ENCODE data around the gene TTLL1. TPM values are rescaled to one million over a fixed set of nuclear protein-coding genes. Genes with fewer than 3 reads are reported as not detected.
"Not testable (repeated sequence)": the region's sequence is repeated elsewhere in the genome, so short reads cannot be mapped to it uniquely, and the experiment has no call there.

The TTLL1 gene
- total RNA-seq, 2 experiments from 2014 or later = 9.1 to 10.7 TPM

- ATAC-seq (ENCODE audit: low read depth) (no peak), DNase-seq (no peak)
- Mint-ChIP-seq H3K9me3 (no peaks in the 10 kb centered on the region), H3K4me3 (no peak overlapping the region), H3K4me1 (peaks cover 3% of the 10 kb centered on the region), H3K27me3 (no peaks in the 10 kb centered on the region), H3K27ac (no peak overlapping the region), H3K36me3 (no peaks in the 10 kb centered on the region)
- POLR2A ChIA-PET = no interaction called here
These were observed 52.8 kb downstream of the TTLL1 start for GRCh38 chr22:43036282-43036829.

GRCh38 chr22:43035250-43035649 lies 53.9 kb downstream of the TTLL1 start:
- DNase-seq (no peak), ATAC-seq (ENCODE audit: low read depth) (no peak)
- H3K4me1 Mint-ChIP-seq = peaks cover 3% of the 10 kb centered on the region
- no peaks in the 10 kb centered on the region for H3K36me3 Mint-ChIP-seq
- H3K27me3 Mint-ChIP-seq = no peaks in the 10 kb centered on the region
- H3K9me3 Mint-ChIP-seq = no peaks in the 10 kb centered on the region
- no peak overlapping the region for H3K4me3 Mint-ChIP-seq
- POLR2A ChIA-PET = no interaction called here
- no peak overlapping the region for H3K27ac Mint-ChIP-seq

- no peak overlapping the region for H3K27ac Mint-ChIP-seq
- H3K4me1 Mint-ChIP-seq = peaks cover 3% of the 10 kb centered on the region
- H3K4me3 Mint-ChIP-seq = no peak overlapping the region
- DNase-seq (no peak), ATAC-seq (ENCODE audit: low read depth) (no peak)
- no peaks in the 10 kb centered on the region for H3K36me3 Mint-ChIP-seq
- POLR2A ChIA-PET = no interaction called here
- H3K9me3 Mint-ChIP-seq = no peaks in the 10 kb centered on the region
- H3K27me3 Mint-ChIP-seq = no peaks in the 10 kb centered on the region
These were observed 57.6 kb downstream of the TTLL1 start for GRCh38 chr22:43031617-43032016.

- H3K9me3 Mint-ChIP-seq = no peaks in the 10 kb centered on the region
- peaks cover 19% of the 10 kb centered on the region for H3K4me1 Mint-ChIP-seq
- POLR2A ChIA-PET = no interaction called here
- ATAC-seq (ENCODE audit: low read depth) (no peak), DNase-seq (no peak)
- no peaks in the 10 kb centered on the region for H3K36me3 Mint-ChIP-seq
- peaks cover 3% of the 10 kb centered on the region for H3K27me3 Mint-ChIP-seq
- no peak overlapping the region for H3K4me3 Mint-ChIP-seq
- no peak overlapping the region for H3K27ac Mint-ChIP-seq
These were observed 70.6 kb downstream of the TTLL1 start for GRCh38 chr22:43018615-43019014.

DNA sequence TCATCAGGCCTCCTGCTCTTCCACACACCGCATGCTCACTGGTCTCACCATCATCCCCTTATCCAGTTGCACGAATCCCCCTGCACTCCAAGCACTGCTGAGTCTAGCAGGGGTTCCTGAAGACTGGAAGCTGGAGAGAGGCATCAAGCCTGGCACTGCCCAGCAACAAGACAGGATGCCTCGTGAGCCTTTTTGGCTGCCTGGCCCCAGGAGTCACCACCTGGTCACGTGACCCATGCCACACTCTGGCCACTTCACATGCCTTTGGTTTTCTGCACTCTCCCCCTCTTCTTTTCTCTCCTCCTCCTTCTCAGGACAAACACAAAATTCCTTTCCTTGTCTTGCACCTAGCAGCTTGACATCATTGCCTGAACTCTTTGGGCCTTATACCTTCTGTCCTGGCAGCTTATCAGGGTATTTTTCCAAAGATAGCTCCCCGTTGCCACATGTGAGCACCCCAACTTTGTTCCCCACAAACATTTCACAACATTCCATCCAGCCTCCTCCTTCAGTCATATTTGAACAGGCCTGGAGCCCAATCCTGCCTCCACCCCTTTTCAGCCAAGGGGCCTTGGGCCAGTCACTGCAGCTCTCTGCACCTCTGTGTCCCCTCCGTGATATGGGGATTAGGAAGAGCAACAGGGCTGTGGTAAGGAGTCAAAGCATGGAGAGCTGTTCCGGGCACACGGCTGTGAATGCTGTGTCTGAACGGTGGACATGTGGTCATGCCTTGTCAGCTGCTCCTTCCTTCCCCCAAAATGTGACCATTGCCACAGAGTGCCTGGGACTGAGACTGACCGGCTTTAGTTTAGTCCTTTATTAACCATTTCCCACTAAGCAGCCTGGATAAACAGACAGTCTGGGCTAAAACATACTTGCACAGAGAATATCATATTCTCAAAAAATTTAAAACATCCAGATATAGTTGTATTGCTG lies 71.4 kb downstream of the TTLL1 start:
- H3K27ac Mint-ChIP-seq = no peak overlapping the region
- H3K4me1 Mint-ChIP-seq = peaks cover 27% of the 10 kb centered on the region
- H3K36me3 Mint-ChIP-seq = no peaks in the 10 kb centered on the region
- peaks cover 3% of the 10 kb centered on the region for H3K27me3 Mint-ChIP-seq
- no peak for ATAC-seq (ENCODE audit: low read depth)
- no peak overlapping the region for H3K4me3 Mint-ChIP-seq
- POLR2A ChIA-PET = no interaction called here
- no peak for DNase-seq
- H3K9me3 Mint-ChIP-seq = no peaks in the 10 kb centered on the region

DNA sequence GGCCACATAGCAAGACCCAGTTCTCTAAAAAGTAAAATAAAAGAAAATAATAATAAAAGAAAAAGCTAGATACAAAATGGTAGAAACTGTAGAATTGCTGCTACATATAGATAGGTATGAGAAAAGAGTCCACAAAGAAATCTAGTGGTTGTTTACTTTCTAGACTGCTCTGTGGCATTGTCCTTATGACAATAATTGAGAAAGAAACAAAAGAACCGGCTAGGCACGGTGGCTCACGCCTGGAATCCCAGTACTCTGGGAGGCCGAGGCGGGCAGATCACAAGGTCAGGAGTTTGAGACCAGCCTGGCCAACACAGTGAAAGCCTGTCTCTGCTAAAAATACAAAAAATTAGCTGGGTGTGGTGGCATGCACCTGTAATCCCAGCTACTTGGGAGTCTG lies 73.0 kb downstream of the TTLL1 start:
- H3K27me3 Mint-ChIP-seq; DNase-seq; ATAC-seq (ENCODE audit: low read depth); POLR2A ChIA-PET; H3K9me3 Mint-ChIP-seq; H3K27ac Mint-ChIP-seq; H3K36me3 Mint-ChIP-seq; H3K4me3 Mint-ChIP-seq: not testable (repeated sequence)
- H3K4me1 Mint-ChIP-seq = peaks cover 27% of the 10 kb centered on the region

DNA sequence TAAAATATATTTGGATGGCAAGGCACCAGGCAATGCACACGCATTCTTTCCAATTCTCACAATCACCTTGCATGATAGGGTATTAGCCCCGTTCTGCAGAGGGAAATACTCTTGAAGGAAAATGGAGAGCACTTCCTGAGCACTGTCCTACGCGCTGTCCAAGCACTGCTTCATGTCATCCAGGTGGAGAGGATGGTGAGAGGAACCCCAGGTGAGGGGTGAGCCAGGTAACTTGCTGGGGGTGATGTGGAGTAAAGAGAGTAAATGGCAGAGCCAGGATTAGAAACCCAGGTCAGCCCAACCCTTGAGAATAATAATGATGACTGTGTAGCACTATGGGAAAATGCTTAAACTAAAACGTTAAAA lies 73.5 kb downstream of the TTLL1 start:
- Mint-ChIP-seq H3K4me3 (peak overlapping the region; percentile 90), H3K27ac (peak overlapping the region; percentile 83), H3K9me3 (no peaks in the 10 kb centered on the region), H3K36me3 (no peaks in the 10 kb centered on the region), H3K4me1 (peaks cover 27% of the 10 kb centered on the region), H3K27me3 (peaks cover 3% of the 10 kb centered on the region)
- POLR2A ChIA-PET = interaction anchor here (0.6 to 2.2 kb wide), 7 partner anchors 11 to 172 kb away, joined by 3 to 9 read pairs (median 4); no protein-coding TSS in a partner anchor
- ATAC-seq (ENCODE audit: low read depth) = no peak
- no peak for DNase-seq

DNA sequence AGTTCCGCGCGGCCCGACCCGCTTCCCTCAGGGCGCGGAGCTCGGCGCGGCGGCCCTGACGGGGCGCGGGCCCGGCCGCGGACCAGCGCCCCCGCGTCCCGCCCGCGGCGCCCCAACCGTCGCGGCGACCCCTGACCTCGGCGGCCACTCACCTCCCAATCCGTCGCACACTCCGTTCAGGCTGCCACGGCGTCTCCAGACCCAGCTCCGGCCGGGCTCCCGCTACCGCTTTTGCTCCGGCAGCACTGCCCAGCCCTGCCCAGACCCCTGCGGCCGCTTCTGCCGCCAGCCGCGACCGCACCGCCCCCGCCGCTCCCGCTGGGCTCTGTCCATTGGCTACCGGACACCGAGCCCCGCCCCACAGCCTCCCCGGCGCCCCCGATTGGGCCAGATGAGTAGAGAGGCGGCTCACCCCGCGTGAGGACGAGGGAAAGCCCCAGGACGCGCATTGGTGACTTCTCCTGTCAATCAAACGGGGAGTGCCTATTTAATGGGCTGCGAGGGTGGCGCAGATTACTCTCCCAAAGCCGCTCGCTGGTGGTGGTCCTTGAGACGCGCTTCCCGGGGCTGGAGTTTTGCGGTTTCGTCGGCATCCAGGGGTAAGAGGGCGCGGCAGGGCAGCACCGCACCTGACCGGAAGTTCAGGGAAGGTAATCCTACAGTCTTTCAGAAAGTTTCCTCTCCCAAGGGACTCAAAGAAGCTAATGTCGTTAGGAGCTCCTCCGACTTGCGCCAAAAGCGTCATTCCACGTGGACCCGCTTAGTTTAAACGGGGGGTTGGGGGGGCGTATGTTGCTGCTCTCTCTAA lies 74.1 kb downstream of the TTLL1 start, which contains the start of gene PACSIN2:
TSS of gene PACSIN2 (minus strand) at position 281 of the 808 bp plus-strand sequence. CDS start 103,069 bp downstream, outside the sequence.
- Mint-ChIP-seq H3K4me1 (peaks cover 27% of the 10 kb centered on the region), H3K27me3 (peaks cover 3% of the 10 kb centered on the region), H3K36me3 (no peaks in the 10 kb centered on the region), H3K9me3 (no peaks in the 10 kb centered on the region), H3K27ac (peak within 1 kb of the TSS; percentile 83), H3K4me3 (peak within 1 kb of the TSS; percentile 95)
- ATAC-seq (ENCODE audit: low read depth) (peak; percentile 99), DNase-seq (peak; percentile 97)
- POLR2A ChIA-PET = interaction anchor here (0.6 to 2.2 kb wide), 8 partner anchors 11 to 401 kb away, joined by 3 to 9 read pairs (median 4); partner anchors contain the start of gene POLDIP3

DNA sequence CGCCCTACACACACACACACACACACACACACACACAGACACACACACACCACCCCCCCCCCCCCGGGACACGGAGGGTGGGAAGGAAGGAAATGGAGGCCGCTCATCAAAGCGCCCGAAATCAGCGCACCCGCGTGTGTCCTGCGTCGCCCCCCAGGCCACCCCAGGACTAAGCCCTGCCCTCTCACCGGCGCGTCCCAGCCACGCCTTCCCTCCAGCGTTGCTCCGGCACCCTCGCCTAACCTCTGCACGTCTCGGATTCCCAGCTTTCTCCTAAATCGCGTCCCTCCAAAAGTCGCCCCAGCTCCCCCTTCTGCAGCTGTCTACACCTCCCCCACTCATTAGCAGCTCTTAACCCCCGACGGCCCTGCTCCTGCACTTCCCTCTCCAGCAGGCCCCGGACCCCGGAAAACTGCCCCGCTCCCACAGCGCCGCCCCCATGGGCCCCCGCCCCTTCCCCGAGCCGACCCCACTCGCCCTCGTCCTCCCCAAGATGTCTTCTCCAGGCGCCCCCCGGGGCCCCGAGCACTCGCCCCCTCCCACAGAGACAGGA lies 74.8 kb downstream of the TTLL1 start:
- ATAC-seq (ENCODE audit: low read depth) (peak; percentile 13), DNase-seq (no peak)
- Mint-ChIP-seq H3K4me3 (peak overlapping the region; percentile 95), H3K4me1 (peaks cover 27% of the 10 kb centered on the region), H3K36me3 (no peaks in the 10 kb centered on the region), H3K9me3 (no peaks in the 10 kb centered on the region), H3K27ac (peak overlapping the region; percentile 81), H3K27me3 (peaks cover 3% of the 10 kb centered on the region)
- POLR2A ChIA-PET = interaction anchor here (0.5 to 2.2 kb wide), 6 partner anchors 10 to 400 kb away, joined by 3 to 8 read pairs (median 4); partner anchors contain the start of gene POLDIP3

DNA sequence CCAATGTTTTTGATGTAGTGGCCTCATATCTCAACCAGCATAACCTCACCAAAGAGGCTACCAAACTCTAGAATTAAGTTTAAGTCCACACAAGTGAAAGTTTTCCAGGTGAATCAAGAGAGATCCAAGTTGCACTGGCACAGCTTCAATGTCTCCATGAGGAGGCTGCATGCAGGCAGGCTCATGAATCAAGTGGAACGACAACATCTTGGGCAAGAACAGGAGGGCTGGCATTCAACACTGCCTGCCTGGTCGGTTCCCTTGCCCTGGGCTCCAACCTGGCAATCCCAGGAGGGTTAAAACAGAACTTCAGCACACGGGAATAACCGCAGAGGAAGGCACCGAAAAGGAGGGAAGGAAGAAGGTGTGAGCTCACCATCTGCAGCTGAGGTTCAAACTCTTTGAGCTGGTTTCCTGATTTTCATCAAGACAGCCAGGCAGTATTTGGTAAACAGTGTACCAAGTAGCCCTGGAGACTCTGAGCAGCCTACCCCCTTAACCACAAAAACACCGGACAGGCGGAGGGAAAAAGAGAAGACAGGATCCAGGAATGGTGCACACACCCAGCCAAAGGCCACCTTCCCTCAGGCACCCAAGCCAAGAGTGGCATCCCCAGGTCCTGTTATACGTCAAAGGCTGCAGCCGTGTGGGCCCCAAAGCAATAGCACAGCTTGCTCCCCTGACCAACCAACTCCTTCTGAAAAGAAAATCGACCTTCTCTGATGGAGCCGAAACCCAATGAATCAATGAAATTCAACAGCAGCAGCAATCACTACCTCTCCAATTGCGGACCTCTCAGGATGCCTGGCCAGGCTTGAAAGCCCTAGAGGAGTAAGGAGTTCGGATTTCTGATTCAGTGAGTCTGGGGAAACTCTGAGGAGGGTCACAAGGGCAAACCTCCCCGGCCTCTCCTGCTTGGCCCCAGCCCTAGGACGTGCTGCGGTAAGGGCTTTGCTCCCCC lies 75.6 kb downstream of the TTLL1 start:
- ATAC-seq (ENCODE audit: low read depth) = no peak
- H3K27ac Mint-ChIP-seq = peak overlapping the region; percentile 81
- H3K4me1 Mint-ChIP-seq = peaks cover 29% of the 10 kb centered on the region

GRCh38 chr22:43012390-43012789 lies 76.8 kb downstream of the TTLL1 start:
- ATAC-seq (ENCODE audit: low read depth) = no peak
- no peaks in the 10 kb centered on the region for H3K27me3 Mint-ChIP-seq
- POLR2A ChIA-PET = interaction anchor here (0.7 to 1.6 kb wide), 2 partner anchors 11 to 363 kb away, joined by 3 to 4 read pairs; partner anchors contain the start of gene CYB5R3
- no peak overlapping the region for H3K27ac Mint-ChIP-seq
- DNase-seq = no peak
- no peaks in the 10 kb centered on the region for H3K9me3 Mint-ChIP-seq
- H3K4me3 Mint-ChIP-seq = no peak overlapping the region
- H3K4me1 Mint-ChIP-seq = peaks cover 32% of the 10 kb centered on the region
- H3K36me3 Mint-ChIP-seq = no peaks in the 10 kb centered on the region

More for the DNA sequence above, 75.6 kb downstream of the TTLL1 start:
- peaks cover 3% of the 10 kb centered on the region for H3K27me3 Mint-ChIP-seq
- peak; percentile 37 for DNase-seq
- no peaks in the 10 kb centered on the region for H3K36me3 Mint-ChIP-seq
- POLR2A ChIA-PET = interaction anchor here (0.5 to 2.2 kb wide), 6 partner anchors 10 to 399 kb away, joined by 3 to 8 read pairs (median 4); partner anchors contain the start of gene POLDIP3
- H3K4me3 Mint-ChIP-seq = peak overlapping the region; percentile 95
- no peaks in the 10 kb centered on the region for H3K9me3 Mint-ChIP-seq

DNA sequence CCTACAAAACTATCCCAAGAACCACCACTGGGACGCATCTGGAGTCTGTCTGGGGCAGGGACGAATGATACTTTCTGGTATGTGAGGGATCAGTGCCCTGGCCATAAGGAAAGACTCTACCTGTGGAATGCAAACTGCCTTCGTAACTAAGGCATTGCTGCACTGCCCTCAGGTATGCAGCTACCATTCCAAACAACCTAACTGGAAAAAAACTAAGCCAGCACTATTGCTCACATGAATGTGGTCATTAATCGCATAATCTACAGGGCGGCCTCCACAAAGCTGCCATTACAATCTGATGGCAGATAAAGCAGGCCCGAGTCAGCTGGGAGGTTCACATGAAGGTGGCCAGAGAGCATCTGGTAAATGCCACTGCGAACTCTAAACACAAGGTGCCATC lies 78.1 kb downstream of the TTLL1 start:
- Mint-ChIP-seq H3K27ac (no peak overlapping the region), H3K36me3 (no peaks in the 10 kb centered on the region), H3K27me3 (no peaks in the 10 kb centered on the region), H3K4me3 (no peak overlapping the region), H3K4me1 (peaks cover 31% of the 10 kb centered on the region), H3K9me3 (no peaks in the 10 kb centered on the region)
- DNase-seq (no peak), ATAC-seq (ENCODE audit: low read depth) (no peak)
- POLR2A ChIA-PET = no interaction called here

Data from activated naive CD8-positive, alpha-beta T cell treated with anti-CD3 and anti-CD28 coated beads, Interleukin-2, amount 10 ng/mL, durations not matched to agents 7 days and 5 days (primary cell).